Epithelial cell of alveolus of lung (primary cell): Measurements from ENCODE around the gene SMAD1. TPM values are rescaled to one million over a fixed set of nuclear protein-coding genes. Genes with fewer than 3 reads are reported as not detected.

Source experiments
- total RNA-seq: library from RNA; depleted of rRNA; stranded (reverse); fragments of >200 nt; gene quantifications from 2 replicates; pipeline ENCODE4 v1.2.1, GENCODE V29; 2015

The SMAD1 gene
- total RNA-seq, result 29.0 and 35.1 TPM in 2 replicates

GRCh38 chr4:145481164-145481941 is at the start of gene SMAD1:
TSS of gene SMAD1 (plus strand) at chr4:145481853. CDS start at chr4:145514614, 32,761 bp downstream.

Other genes starting within 250 kb of the SMAD1 start
- gene MMAA, start 137.5 kb downstream of the SMAD1 start, total RNA-seq, result 2.3 and 4.2 TPM in 2 replicates
- gene C4orf51, start 198.3 kb downstream of the SMAD1 start, total RNA-seq, result not detected in 2 replicates